H1 (cell line): Measurements from ENCODE around the gene SAG. TPM values are rescaled to one million over a fixed set of nuclear protein-coding genes. Genes with fewer than 3 reads are reported as not detected.

ENCODE experiments used
- CTCF ChIA-PET: fragments of 300-600 bp; sonication (Branson Sonifier 250); formaldehyde crosslinking; loops from one replicate; lab custom pipeline; 2021; ENCODE audit not compliant: partially characterized antibody; lab: Charles Lee
- POLR2A ChIA-PET: fragments of 300-600 bp; sonication (Branson Sonifier 250); formaldehyde crosslinking; loops from one replicate; lab custom pipeline; 2021; ENCODE audit warnings: inconsistent platforms; ENCODE audit not compliant: partially characterized antibody; lab: Charles Lee
- DNase-seq, 2 experiments: peaks; one replicate each; pipeline versions ENCODE4 v3.0.0 to v3.0.0-alpha.2; 2010 to 2022; ENCODE audit warnings: low spot score in 2 of 2, low read depth in 1 of 2, mixed read lengths in 1 of 2
- FAIRE-seq: peaks from 2 replicates; lab custom pipeline; 2011; peaks lifted over from hg19 to GRCh38; lab: Jason Lieb, UNC
- H2AFZ ChIP-seq: 2 replicates; pipeline ENCODE4 v1.8.1; 2012; ENCODE audit warnings: low read length, inconsistent platforms
- H2AK5ac ChIP-seq: 2 replicates; pipeline ENCODE4 v1.6.1; 2013; ENCODE audit warnings: low read depth, low read length
- H2BK120ac ChIP-seq: replicated peaks from 2 replicates; pipeline ENCODE3; 2013; ENCODE audit warnings: low read depth, low read length, inconsistent platforms
- H2BK12ac ChIP-seq: 2 replicates; pipeline ENCODE4 v1.6.1; 2013; ENCODE audit warnings: low read depth, low read length
- H2BK15ac ChIP-seq: 2 replicates; pipeline ENCODE4 v1.6.1; 2013; ENCODE audit warnings: low read length
- H2BK20ac ChIP-seq: 2 replicates; pipeline ENCODE4 v1.6.1; 2013; ENCODE audit warnings: low read length
- H2BK5ac ChIP-seq: 2 replicates; pipeline ENCODE4 v1.6.1; 2013; ENCODE audit warnings: low read depth, low read length
- H3K14ac ChIP-seq: 2 replicates; pipeline ENCODE4 v1.6.1; 2013; ENCODE audit warnings: inconsistent platforms; ENCODE audit not compliant: insufficient read length
- H3K18ac ChIP-seq: 2 replicates; pipeline ENCODE4 v1.6.1; 2013; ENCODE audit warnings: low read length; ENCODE audit errors: extremely low read depth
- H3K23ac ChIP-seq: 2 replicates; pipeline ENCODE4 v1.6.1; 2013; ENCODE audit warnings: inconsistent platforms; ENCODE audit not compliant: insufficient read length
- H3K23me2 ChIP-seq: 2 replicates; pipeline ENCODE4 v1.6.1; 2013; ENCODE audit warnings: low read depth, low read length
- H3K27ac ChIP-seq: 2 replicates; pipeline ENCODE4 v1.6.1; 2011; ENCODE audit warnings: low read depth, low read length, inconsistent platforms
- H3K27me3 ChIP-seq, 4 experiments: replicated peaks in 1 of 4; 1 replicate in 1 of 4; 2 replicates in 3 of 4; pipeline versions ENCODE4 v1.6.1 to v1.8.1; 2011 to 2013; ENCODE audit warnings: low read length in 3 of 4, mild to moderate bottlenecking in 3 of 4, inconsistent platforms in 2 of 4, mixed read lengths in 2 of 4, moderate library complexity in 1 of 4; ENCODE audit not compliant: control insufficient read depth in 3 of 4, insufficient read depth in 3 of 4; ENCODE audit errors: extremely low read depth in 1 of 4
- H3K36me3 ChIP-seq, 4 experiments: 2 replicates each; pipeline versions ENCODE4 v1.6.1 to v1.8.1; 2011 to 2013; ENCODE audit warnings: mild to moderate bottlenecking in 4 of 4, low read length in 3 of 4, moderate library complexity in 2 of 4, control low read depth in 1 of 4, inconsistent platforms in 1 of 4; ENCODE audit not compliant: insufficient read depth in 4 of 4, control insufficient read depth in 2 of 4
- H3K4ac ChIP-seq: replicated peaks from 2 replicates; pipeline ENCODE3; 2013; ENCODE audit warnings: low read length, low read depth, mixed read lengths, inconsistent platforms; ENCODE audit not compliant: insufficient read length
- H3K4me1 ChIP-seq, 4 experiments: replicated peaks in 1 of 4; 1 replicate in 1 of 4; 2 replicates in 3 of 4; pipeline versions ENCODE4 v1.6.1 to v1.8.1; 2011 to 2013; ENCODE audit warnings: low read length in 3 of 4, inconsistent platforms in 2 of 4, mixed read lengths in 1 of 4; ENCODE audit not compliant: insufficient read depth in 4 of 4, control insufficient read depth in 3 of 4
- H3K4me2 ChIP-seq, 2 experiments: 2 replicates each; pipeline versions ENCODE4 v1.6.1 to v1.8.1; 2011 to 2013; ENCODE audit warnings: low read depth in 2 of 2, low read length in 2 of 2, control low read depth in 1 of 2, inconsistent platforms in 1 of 2, mild to moderate bottlenecking in 1 of 2; ENCODE audit not compliant: insufficient read depth in 1 of 2
- H3K4me3 ChIP-seq, 4 experiments: fragments of 200-600, 300-600 bp in 1 of 4; sonication (generic), shearing (Covaris generic), sonication (Bioruptor Twin) in 1 of 4; 2 replicates each; pipeline versions ENCODE4 v1.5.1 to v1.8.1; 2011 to 2016; ENCODE audit warnings: low read length in 4 of 4, low read depth in 3 of 4, control low read depth in 2 of 4, inconsistent platforms in 2 of 4, mild to moderate bottlenecking in 2 of 4, mixed read lengths in 1 of 4, moderate library complexity in 1 of 4; ENCODE audit not compliant: insufficient read depth in 2 of 4; ENCODE audit errors: extremely low read depth in 1 of 4
- H3K56ac ChIP-seq: replicated peaks from 2 replicates; pipeline ENCODE3; 2013; ENCODE audit warnings: low read depth, mild to moderate bottlenecking, mixed read lengths, low read length, inconsistent platforms; ENCODE audit not compliant: insufficient read length
- H3K79me1 ChIP-seq: 2 replicates; pipeline ENCODE4 v1.6.1; 2013; ENCODE audit warnings: low read depth, low read length, control low read depth
- H3K79me2 ChIP-seq, 2 experiments: 2 replicates each; pipeline versions ENCODE4 v1.6.1 to v1.8.1; 2012 to 2013; ENCODE audit warnings: low read length in 2 of 2, mild to moderate bottlenecking in 2 of 2, inconsistent platforms in 1 of 2; ENCODE audit not compliant: insufficient read depth in 2 of 2, control insufficient read depth in 1 of 2
- H3K9ac ChIP-seq, 4 experiments: replicated peaks in 1 of 4; 1 replicate in 1 of 4; 2 replicates in 3 of 4; pipeline versions ENCODE4 v1.6.1 to v1.8.1; 2011 to 2013; ENCODE audit warnings: low read depth in 3 of 4, low read length in 3 of 4, control low read depth in 2 of 4, mild to moderate bottlenecking in 2 of 4, moderate library complexity in 2 of 4, inconsistent platforms in 1 of 4; ENCODE audit errors: extremely low read depth in 1 of 4
- H3K9me3 ChIP-seq, 2 experiments: 2 replicates each; pipeline versions ENCODE4 v1.6.1 to v1.8.1; 2012 to 2013; ENCODE audit warnings: mild to moderate bottlenecking in 2 of 2, moderate library complexity in 2 of 2, control low read depth in 1 of 2, inconsistent platforms in 1 of 2, low read depth in 1 of 2, low read length in 1 of 2, mixed read lengths in 1 of 2; ENCODE audit not compliant: insufficient read depth in 2 of 2
- H4K20me1 ChIP-seq, 2 experiments: replicated peaks in 1 of 2; 2 replicates each; pipeline versions ENCODE3 to v1.8.1; 2011 to 2013; ENCODE audit warnings: inconsistent platforms in 2 of 2, low read length in 2 of 2, mild to moderate bottlenecking in 1 of 2; ENCODE audit not compliant: insufficient read depth in 2 of 2, control insufficient read depth in 1 of 2
- H4K5ac ChIP-seq: 2 replicates; pipeline ENCODE4 v1.6.1; 2013; ENCODE audit warnings: low read length, low read depth, mixed read lengths, inconsistent platforms; ENCODE audit not compliant: insufficient read length
- H4K8ac ChIP-seq: 2 replicates; pipeline ENCODE4 v1.8.0; 2013; ENCODE audit warnings: mild to moderate bottlenecking, moderate library complexity, low read length, inconsistent platforms; ENCODE audit not compliant: insufficient read depth; ENCODE audit errors: extremely low read depth
- H4K91ac ChIP-seq: replicated peaks from 2 replicates; pipeline ENCODE3; 2013; ENCODE audit warnings: low read length, mixed read lengths, inconsistent platforms; ENCODE audit not compliant: insufficient read length
- BCL11A ChIP-seq, 2 experiments: IDR thresholded peaks; one replicate each; pipeline ENCODE4 v1.6.1; 2011; ENCODE audit warnings: low read depth in 2 of 2, low read length in 2 of 2, mild to moderate bottlenecking in 2 of 2
- BRCA1 ChIP-seq: IDR thresholded peaks from 2 replicates; pipeline ENCODE4 v1.6.1; 2012; ENCODE audit warnings: low read depth, low read length, improper control_type of control experiment
- EGR1 ChIP-seq: IDR thresholded peaks from 2 replicates; pipeline ENCODE4 v1.6.1; 2011; ENCODE audit warnings: low read depth, low read length, borderline replicate concordance
- EP300 ChIP-seq, 2 experiments: IDR thresholded peaks; 1 replicate in 1 of 2; 2 replicates in 1 of 2; pipeline ENCODE4 v1.6.1; 2011 to 2012; ENCODE audit warnings: low read depth in 2 of 2, low read length in 2 of 2, mild to moderate bottlenecking in 2 of 2, borderline replicate concordance in 1 of 2, inconsistent platforms in 1 of 2, moderate library complexity in 1 of 2
- EZH2 ChIP-seq: fragments of 200-600 bp; sonication (generic); IDR thresholded peaks from 2 replicates; pipeline ENCODE4 v1.7.1; 2012; ENCODE audit warnings: low read depth, mild to moderate bottlenecking, moderate library complexity, low read length, inconsistent platforms; ENCODE audit not compliant: severe bottlenecking
- KDM1A ChIP-seq: fragments of 200-600, 300-600 bp; sonication (generic); IDR thresholded peaks from 2 replicates; pipeline ENCODE4 v1.7.1; 2016; ENCODE audit warnings: mild to moderate bottlenecking, low read length, borderline replicate concordance
- RBBP5 ChIP-seq: IDR thresholded peaks from 2 replicates; pipeline ENCODE4 v1.7.1; 2012; ENCODE audit warnings: low read depth, mild to moderate bottlenecking, inconsistent platforms, low read length, moderate library complexity, borderline replicate concordance
- RFX5 ChIP-seq: IDR thresholded peaks from 2 replicates; pipeline ENCODE4 v1.6.1; 2011; ENCODE audit warnings: low read depth, low read length, improper control_type of control experiment, borderline replicate concordance
- SP4 ChIP-seq: IDR thresholded peaks from 2 replicates; pipeline ENCODE4 v1.6.1; 2012; ENCODE audit warnings: low read length, inconsistent platforms
- WGBS, 2 experiments: shearing (Covaris generic) in 1 of 2; methylation state at CpG; one replicate each; pipeline versions ENCODE4 v1.1.6 to v1.1.7; 2013 to 2015; ENCODE audit warnings: low lambda C conversion rate in 2 of 2, mixed read lengths in 2 of 2, inconsistent platforms in 1 of 2, low coverage in 1 of 2, missing lambda C conversion rate in 1 of 2; ENCODE audit not compliant: insufficient replicate concordance in 2 of 2, insufficient coverage in 1 of 2, insufficient read length in 1 of 2; ENCODE audit errors: extremely low coverage in 1 of 2, missing lambda C conversion rate in 1 of 2; 5-methylcytosine and 5-hydroxymethylcytosine counted together
- polyA plus RNA-seq, 7 experiments: library from polyadenylated mRNA; depleted of rRNA in 3 of 7; stranded (reverse) in 5 of 7; unstranded in 2 of 7; fragments of >200 nt in 5 of 7; fragments of 200-250 nt in 2 of 7; gene quantifications; 1 replicate in 5 of 7; 2 replicates in 1 of 7; 4 replicates in 1 of 7; pipeline versions ENCODE4 v1.2.1 to v1.2.3, GENCODE V29; 2011 to 2013; ENCODE audit warnings: missing spikeins in 2 of 7, mixed read lengths in 2 of 7
- total RNA-seq: library from RNA; stranded (reverse); fragmentation: NEBNext Ultra II Directional; extraction: Animal tissue kit (Norgen Biotek cat#: 25700); gene quantifications from 2 replicates; pipeline ENCODE4 v1.2.1, GENCODE V29; 2021

SAG gene
- total and polyA plus RNA-seq, 2 of the 8 experiments (the other 6 are each of a cell fraction or from before 2014, with no cell fraction given) = not detected

- TF ChIP-seq EP300 (IDR thresholded peaks at IDR 0.05; ENCODE audit: borderline replicate concordance in 1 of 2, low read depth in 2 of 2, low read length in 2 of 2) (no peak), SP4 (no peak), BRCA1 (no peak), BCL11A (IDR thresholded peaks at IDR 0.05; ENCODE audit: low read depth in 2 of 2, low read length in 2 of 2) (no peak), RBBP5 (no peak), EZH2 (no peak), RFX5 (no peak), KDM1A (no peak), EGR1 (no peak)
- no peak overlapping the region for H4K5ac ChIP-seq
- POLR2A ChIA-PET = interaction anchor here (1.0 kb wide), 1 partner anchor 18 kb away, joined by 3 read pairs; no protein-coding TSS in a partner anchor
These were observed 32.4 kb upstream of the SAG start for GRCh38 chr2:233275223-233275622.

More at GRCh38 chr2:233275223-233275622, 32.4 kb upstream of the SAG start:
- H3K23me2 ChIP-seq = no peaks in the 10 kb centered on the region
- H2BK5ac ChIP-seq = no peak overlapping the region
- no peak overlapping the region for H3K27ac ChIP-seq
- H3K79me2 ChIP-seq = no peaks in the 10 kb centered on the region
- no peak overlapping the region for H3K4me2 ChIP-seq
- H3K14ac ChIP-seq = no peak overlapping the region
- no peak overlapping the region for H3K23ac ChIP-seq
- H3K9me3 ChIP-seq = no peaks in the 10 kb centered on the region
- no peak for FAIRE-seq
- no peak overlapping the region for H4K91ac ChIP-seq
- no peak overlapping the region for H3K18ac ChIP-seq
- no peak overlapping the region for H3K56ac ChIP-seq
- H3K36me3 ChIP-seq = peaks cover 36 to 92% (median 72%) of the 10 kb centered on the region in 4 experiments
- no peaks in the 10 kb centered on the region for H3K27me3 ChIP-seq
- no peak overlapping the region for H2BK20ac ChIP-seq
- no peak overlapping the region for H3K4ac ChIP-seq
- WGBS, 2 experiments = 91% methylated on average over 4 of the region's 4 CpGs; no CpG with 5 or more reads in 1 of the 2 experiments
- H2AFZ ChIP-seq = no peak overlapping the region
- no peak overlapping the region for H2AK5ac ChIP-seq
- H3K79me1 ChIP-seq = no peaks in the 10 kb centered on the region
- no peak overlapping the region for H2BK12ac ChIP-seq
- no peak for DNase-seq
- H2BK15ac ChIP-seq = no peak overlapping the region
- no peak overlapping the region for H2BK120ac ChIP-seq
- H4K8ac ChIP-seq = no peak overlapping the region
- H3K9ac ChIP-seq = no peak overlapping the region
- H4K20me1 ChIP-seq = peaks cover 0 to 4% of the 10 kb centered on the region in 2 experiments
- H3K4me3 ChIP-seq = no peak overlapping the region
- no peaks in the 10 kb centered on the region for H3K4me1 ChIP-seq
- CTCF ChIA-PET = interaction anchor here (0.5 to 1.1 kb wide), 4 partner anchors 24 to 480 kb away, joined by 3 read pairs; partner anchors contain the start of gene ATG16L1
